Hindlimb muscle (tissue), 1 donor: ENCODE measurements around the gene C2CD3. TPM values are rescaled to one million over a fixed set of nuclear protein-coding genes. Genes with fewer than 3 reads are reported as not detected.
"Not testable (repeated sequence)": the region's sequence is repeated elsewhere in the genome, so short reads cannot be mapped to it uniquely, and the experiment has no call there.

ENCODE experiments used
- DNase-seq: peaks from one replicate; pipeline ENCODE4 v3.0.0-alpha.2; 2013
- polyA plus RNA-seq: library from polyadenylated mRNA; unstranded; fragments of 120-200 nt; gene quantifications from one replicate; pipeline ENCODE4 v1.2.1, GENCODE V29; 2013; ENCODE audit not compliant: insufficient read length

The C2CD3 gene
- polyA plus RNA-seq, 1 donor: 25.4 TPM

DNA sequence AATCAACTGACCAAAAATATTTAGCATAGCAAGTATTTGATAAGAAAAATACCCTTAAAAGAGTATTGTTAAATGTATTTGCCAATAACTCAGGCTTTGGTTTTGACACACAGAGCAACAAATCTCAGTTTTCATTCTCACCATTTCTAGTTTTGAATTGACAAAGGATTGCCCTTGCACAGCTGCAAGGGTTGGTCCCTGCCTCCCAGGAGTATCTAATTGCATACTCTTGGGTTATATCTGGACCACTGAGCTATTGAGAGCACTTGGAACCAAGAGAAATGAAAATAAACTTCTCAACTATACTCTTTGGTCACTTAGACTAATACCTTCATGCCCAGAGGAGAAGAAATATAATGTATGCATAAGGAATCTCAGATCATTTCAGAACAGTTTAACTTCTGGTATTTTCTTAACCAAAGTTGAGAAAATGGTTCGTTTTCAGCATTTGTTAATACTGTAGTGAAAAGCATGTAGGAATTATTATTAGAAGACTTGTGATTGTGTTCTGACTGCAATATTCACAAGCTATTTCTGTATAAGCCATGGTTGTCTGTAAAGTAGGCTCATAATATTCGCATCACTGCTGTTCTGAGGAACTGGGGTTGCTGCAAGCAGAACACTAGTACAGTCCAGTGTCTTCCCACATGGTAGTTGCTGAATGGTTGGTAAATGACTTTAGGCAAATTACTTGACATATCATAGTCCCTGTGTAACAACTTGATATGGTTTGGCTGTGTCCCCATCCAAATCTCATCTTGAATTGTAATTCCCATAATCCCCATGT is 7.9 kb downstream of the C2CD3 start:
- DNase-seq: no peak

DNA sequence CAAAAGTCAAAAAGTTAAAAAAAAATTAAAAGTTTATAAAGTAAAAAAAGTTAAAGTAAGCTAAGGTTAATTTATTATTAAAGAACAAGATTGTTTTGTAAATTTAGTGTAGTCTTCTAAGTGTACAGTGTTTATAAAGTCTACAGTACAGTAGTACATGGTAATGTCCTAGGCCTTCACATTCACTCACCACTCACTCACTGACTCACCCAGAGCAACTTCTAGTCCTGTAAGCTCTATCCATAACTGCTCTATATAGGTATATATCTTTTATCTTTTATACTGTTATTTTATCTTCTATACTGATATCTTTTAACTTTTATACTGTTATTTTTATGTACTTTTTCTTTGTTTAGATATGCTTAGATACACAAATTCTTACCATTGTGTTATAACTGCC is 11.2 kb downstream of the C2CD3 start:
- DNase-seq: no peak

DNA sequence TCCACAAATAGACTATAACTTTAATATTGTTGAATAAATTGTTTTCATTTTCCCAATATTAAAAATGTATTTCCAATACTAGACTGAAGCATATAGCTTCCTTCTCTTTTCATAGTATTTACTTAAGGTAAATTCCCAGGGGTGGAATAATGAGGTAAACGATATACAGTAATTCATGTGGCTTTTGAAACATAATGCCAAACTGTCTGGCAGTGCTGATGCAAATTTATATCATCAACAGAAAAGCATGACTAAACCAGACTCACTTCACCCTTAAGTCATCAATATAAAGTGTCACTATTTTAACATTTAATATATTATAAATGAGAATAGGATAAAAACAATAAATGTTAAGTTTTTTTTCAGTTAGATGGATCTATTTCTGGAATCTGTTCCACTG is 13.6 kb downstream of the C2CD3 start:
- DNase-seq: no peak

DNA sequence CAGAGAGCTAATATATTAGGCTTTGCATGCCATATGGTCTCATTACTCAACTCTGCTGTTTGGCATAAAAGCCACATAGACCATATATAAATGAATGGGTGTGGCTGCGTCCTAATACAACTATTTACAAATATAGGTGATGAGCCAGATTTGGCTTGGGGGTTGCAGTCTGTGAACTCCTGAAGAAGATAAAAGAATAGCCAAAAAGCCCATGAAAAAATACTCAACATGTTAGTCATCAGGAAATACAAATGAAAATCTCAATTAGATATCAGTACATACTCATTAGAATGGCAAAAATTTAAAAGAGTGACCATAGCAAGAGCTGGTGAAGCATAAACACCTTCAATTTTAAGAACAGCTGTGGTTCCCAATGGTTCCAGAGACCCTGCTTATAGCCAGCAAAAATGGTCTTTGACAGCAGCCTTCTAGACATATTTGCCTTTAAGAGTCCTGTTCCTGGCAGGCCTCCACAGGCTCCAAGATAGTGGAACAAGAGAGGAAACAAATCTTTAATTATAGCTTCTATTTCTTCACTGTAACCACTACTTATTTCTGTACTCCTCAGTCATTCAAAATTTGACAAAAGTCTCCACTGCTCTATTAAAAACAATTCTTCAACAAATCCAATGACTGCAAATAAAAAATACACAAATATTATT is 16.1 kb downstream of the C2CD3 start:
- no peak for DNase-seq

DNA sequence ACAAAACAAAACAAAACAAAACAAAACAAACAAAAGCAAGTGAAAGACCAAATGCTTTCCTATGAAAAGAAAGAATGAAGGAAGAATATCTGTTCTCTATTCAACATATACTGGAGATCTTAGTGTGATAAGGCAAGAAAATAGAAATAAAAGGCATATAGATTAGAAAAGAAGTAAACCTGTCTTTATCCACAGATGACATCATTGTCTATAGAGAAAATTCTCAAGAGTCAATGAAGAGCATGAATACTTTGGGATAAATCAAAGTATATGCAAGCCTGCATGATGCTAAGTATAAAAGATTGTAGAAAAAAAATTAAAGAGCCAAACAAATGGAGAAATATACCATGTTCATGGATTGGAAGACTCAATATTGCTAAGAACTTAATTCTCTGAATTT is 17.6 kb downstream of the C2CD3 start:
- no peak for DNase-seq

DNA sequence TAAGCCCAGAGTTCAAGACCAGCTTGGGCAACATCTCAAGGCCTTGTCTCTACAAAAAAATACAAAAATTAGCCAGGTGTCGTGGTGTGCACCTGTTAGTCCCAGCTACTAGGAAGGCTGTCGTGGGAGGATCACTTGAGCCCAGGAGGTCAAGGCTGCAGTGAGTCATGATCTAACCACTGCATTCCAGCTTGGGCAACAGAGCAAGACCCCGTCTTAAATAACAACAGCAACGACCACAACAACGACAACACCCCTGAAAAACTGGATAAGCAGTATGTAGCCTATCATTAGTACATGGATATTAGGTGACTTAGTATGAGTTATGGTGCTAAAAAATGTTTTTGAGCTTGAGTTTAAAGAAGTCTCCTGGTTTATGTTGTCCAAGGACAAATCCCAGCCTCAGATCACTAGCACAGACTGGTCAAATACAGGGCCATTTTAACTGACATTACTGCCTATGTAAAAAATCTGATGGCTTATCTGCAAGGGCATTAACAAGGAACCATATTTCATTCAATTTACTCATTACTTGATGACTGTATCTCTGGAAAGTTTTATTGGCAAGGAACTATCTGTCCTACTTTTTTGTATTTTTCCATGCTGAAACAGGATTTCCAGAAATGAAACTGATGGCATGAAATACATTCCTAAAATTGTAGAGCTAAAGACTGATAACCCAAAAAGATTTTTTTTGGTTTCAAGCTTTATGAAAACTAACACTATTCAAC is 23.4 kb downstream of the C2CD3 start:
- no peak for DNase-seq

DNA sequence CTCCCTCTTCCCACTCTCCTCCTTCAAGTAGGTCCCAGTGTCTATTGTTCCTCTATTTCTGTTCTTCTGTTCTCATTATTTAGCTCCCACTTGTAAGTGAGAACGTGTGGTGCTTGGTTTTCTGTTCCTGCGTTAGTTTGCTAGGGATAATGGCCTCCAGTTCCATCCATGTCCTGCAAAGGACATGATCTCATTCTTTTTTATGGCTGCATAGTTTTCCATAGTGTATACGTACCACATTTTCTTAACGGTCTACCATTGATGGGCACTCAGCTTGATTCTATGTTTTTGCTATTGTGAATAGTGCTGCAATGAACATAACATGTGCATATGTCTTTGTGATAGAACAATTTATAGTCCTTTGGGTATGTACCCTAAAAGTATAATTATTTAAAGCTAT is 26.2 kb downstream of the C2CD3 start:
- DNase-seq: no peak

DNA sequence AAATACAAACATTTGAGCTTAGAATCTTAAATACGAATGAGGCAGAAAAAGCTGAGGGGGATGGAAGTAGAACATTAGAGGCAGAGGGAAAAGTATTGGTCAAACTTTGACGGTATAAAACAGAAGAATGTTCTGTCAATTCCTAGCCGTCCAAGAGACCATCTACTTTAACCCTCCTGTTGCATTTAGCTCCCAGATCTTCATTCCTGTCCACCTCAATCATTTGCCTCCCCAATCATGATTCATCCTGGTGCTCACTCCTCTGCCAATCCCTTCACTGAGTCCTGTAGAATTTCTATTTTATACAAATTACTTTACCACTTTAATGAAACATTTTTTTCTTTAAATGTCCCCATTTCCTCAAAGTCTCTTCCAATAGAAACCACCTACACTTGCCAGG is 28.2 kb downstream of the C2CD3 start:
- DNase-seq: no peak

DNA sequence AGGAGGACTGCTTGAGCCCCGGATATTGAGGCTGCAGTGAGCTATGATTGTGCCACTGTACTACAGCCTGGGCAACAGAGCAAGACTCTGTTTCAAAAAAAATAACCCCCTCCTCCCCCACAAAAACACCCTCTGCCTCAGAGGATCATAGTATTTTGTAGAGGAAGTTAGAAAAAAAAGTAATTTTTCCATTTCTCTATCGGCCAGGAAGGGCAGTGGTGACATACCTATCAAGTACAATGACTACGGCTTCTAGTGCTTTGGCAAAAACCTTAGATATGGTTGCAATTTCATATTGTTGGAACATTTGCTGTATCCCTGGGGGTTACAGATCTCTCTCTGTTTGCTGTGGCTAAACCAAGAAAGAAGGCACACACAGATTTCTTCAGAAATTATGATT is 28.9 kb downstream of the C2CD3 start:
- no peak for DNase-seq

DNA sequence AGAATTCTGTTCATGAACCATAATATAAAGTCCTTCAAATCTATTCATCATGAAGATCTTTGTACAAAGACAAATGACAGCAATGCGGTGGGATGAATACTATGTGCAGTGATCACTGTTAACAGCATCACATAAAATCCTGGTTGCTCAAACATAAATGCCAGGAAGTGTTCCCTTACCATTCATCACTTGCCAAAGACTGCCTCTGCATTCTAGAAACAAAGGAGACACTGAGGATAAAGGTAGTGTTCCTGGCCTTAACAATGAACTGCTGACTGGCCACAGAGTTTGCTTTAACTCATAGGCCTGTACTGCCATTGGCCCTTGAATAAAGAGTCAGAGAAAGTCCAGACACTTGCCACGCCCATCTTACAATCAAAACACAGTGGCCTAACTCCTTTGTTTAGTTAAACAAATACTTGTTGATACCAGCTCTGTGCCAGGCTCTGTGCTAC is 29.5 kb downstream of the C2CD3 start:
- no peak for DNase-seq

DNA sequence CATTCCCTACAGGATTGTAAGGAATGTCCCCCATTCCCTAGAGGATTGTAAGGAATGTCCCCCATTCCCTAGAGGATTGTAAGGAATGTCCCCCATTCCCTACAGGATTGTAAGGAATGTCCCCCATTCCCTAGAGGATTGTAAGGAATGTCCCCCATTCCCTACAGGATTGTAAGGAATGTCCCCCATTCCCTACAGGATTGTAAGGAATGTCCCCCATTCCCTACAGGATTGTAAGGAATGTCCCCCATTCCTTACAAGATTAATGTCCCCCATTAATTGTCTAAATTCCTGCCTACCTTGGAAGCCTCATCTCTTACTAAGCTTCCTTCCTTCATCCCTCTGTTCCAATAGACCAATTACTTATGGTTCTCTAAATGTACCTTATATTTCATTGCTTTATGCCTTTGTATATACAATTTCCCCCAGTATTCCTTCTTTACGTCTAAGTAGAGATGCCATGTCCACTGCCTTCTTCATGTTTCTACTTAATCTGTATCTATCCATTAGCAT is 30.8 kb downstream of the C2CD3 start:
- DNase-seq: not testable (repeated sequence)

DNA sequence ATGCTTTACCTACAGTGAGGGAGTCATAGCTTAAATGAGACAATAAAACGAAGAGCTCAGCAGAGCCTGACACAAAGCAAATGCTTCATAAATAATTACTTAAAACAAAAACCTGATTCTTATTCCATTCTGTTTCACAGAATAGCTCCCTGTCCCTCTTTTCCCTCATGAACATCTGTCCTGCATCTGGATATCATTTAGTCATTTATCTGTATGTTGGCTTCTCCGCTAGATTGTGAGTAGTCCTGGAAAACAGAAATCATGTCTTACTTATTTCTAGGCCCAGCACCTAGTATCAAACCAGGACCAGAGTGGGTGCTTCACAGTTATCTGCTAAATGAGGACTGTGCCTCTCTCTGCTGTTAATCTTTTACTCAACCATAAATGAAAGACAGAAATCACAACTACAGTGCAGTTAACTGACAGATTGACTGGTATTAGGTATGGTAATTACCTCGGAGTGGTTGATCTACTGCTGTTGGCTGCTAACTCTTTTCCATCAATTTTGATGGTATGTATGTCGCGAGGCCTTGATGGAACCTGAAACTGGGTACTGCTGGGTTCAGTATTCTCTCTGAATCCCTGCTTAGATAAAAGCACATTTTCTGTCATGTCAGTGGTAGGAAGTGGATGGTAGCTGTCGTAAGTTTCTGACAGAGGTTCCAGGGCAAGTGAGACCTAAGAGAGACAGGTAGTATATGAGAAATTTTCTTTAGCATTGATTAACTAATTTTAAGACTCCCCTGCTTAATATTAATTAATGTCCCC is 31.5 kb downstream of the C2CD3 start:
- DNase-seq: no peak

DNA sequence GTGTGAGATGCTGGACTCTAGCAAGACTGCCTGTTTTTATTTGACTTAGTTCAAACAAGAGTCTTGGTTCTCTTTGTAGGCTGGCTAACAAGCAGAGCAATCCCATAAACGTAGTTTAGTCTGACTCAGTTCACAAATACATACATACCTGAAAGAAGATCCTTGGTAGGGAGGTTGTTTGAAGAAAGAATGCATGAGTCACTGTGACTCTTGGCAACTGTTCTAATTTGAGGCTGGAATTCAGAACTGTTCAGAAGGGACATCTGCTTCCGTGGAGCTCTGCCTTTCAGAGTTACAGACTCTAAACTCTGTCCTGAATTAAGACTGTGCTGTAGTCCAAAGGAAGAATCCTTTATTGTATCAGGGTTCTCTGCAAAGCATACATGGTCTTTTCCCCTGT is 32.2 kb downstream of the C2CD3 start:
- peak; percentile 51 for DNase-seq

DNA sequence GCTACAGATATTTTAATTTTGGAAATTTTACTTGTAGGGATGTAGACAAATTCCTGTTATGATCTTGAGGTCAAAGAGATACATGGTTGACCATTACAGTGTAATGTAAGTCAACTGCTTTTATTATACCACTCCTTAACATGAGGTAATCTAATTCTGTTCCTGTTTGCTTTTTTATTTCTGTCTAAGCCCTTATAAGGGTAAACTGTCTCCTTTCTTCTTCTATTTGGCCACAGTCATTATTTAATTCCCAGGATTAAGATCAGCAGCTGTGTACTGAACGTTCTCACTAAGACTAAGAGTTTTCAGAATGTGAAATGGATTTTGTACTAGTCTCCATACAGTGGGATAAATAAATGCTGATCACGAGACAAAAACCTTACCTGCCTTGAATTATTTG is 32.8 kb downstream of the C2CD3 start:
- no peak for DNase-seq

DNA sequence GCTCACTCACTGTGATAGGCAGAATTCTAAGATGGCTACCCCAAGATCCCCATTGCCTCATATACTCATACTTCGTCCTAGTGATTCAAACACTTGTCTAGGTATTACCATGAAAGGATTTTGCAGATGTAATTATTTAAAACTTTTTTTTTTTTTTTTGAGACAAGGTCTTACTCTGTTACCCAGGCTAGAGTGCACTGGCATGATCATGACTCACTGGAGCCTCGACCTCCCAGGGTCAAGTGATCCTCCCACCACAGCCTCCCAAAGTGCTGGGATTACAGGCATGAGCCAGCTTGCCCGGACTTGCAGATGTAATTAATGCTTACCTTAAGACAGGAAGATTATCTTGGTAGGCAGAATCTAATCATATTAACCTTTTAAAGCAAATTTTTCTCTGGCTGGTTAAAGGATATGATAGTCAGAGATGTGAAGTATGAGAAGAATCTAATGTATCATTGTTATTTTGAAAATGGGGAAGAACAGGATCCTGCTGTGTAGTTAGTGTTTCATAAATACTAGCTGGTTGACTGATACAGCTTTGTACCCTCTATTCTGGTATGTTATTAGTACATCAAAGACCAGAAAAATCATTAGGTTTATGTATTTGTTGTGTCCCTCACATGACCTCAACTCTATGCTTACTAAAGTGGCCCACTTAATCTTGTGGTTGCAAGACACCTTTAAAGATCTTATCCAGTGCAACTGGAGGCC is 35.5 kb downstream of the C2CD3 start:
- DNase-seq: no peak

DNA sequence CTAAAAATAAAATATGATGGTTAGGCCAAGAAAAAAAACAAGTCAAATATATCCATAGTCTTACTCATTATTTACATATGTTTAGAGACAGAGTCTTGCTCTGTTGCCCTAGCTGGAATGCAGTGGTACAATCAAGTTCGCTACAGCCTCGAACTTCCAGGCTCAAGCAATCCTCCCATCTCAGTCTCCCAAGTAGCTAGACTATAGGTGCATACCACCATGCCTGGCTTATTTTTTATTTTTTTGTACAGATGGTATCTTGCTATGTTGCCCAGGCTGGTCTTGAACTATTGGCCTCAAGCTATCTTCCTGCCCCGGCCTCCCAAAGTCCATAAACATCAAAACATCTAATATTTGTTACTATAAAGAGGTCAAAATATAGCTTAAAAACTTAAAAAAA is 36.1 kb downstream of the C2CD3 start:
- DNase-seq: no peak

DNA sequence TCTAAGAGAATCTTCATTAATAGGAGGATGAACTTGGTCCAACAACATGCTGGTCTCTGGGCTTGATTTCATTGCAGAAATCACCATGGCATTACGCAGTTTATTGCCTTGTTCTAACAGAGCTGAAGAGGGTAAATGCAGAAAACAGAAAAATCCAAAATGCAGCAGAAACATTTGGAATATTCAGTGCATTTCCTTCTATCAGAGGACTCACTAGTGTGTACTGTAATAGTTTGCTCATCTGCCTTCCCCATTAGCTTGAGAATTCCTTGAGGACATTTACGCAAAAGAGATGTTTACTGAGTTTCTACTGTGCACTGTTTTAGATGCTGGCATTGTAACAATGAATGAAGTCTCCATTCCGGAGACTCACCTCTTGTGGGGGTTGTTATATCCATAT is 37.4 kb downstream of the C2CD3 start:
- no peak for DNase-seq

DNA sequence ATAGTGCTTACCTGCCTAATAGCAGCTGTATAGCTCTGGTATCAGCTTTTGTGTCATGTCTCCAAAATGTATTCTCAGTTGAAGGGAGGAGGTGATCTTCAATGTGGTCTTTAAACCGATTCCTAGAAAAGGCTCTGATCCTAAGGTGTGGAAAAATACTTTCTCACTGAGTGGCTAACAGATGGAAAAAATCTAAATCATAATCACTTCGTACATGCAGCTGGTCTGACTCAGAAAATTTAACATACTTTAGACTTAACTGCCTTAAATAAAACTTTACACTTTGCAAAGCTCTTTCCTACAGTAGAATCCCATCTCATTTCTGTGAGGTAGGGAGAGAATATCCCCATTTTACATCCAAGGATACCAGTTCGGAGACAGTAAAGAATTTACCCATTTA is 38.0 kb downstream of the C2CD3 start:
- DNase-seq: no peak

DNA sequence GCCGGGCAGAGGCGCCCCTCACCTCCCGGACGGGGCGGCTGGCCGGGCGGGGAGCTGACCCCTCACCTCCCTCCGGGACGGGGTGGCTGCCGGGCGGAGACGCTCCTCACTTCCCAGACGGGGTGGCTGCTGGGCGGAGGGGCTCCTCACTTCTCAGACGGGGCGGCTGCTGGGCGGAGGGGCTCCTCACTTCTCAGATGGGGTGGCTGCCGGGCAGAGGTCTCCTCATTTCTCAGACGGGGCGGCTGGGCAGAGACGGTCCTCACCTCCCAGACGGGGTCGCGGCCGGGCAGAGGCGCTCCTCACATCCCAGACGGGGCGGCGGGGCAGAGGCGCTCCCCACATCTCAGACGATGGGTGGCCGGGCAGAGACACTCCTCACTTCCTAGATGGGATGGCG is 41.7 kb downstream of the C2CD3 start:
- not testable (repeated sequence) for DNase-seq

DNA sequence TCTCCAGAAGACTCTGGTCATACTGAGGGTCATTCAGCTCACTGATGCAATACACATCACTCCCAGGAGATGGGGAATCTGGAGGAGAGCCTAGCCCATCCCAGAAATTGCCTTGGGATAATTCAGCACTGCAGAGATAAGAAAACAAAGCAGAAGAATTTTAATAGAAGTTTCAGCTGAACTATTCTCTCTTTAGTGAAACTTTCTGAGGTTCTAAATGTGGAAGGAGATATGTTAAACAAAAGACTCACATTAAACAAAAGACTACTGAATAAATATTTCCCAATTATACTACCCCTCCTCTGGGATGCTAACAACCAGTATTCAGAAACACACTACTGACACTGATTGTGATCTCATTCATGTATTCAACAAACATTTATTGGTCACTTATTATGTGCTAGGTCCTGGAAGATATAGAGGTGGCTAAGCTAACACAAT is 47.8 kb downstream of the C2CD3 start:
- DNase-seq: no peak

DNA sequence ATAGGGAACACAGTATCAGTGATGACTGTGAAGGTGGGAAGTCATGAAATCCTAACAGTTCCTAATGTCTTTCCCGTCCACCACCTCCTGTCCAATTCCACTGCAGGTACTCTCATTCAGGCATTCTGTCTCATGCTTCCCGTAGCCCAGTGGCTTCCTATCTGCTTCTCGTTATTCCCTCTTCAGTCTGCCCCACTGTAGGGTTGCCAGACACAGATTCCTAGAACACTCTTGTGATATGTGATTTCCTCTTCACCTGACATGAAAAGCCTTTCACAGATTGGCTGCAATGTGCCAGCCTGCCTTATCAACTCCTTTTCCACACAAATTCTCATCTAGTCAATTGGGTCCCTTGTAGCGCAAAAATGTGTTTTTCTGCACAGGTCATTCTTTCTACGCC is 49.0 kb downstream of the C2CD3 start:
- no peak for DNase-seq
